Measurements from ENCODE around the gene GNGT2.
A peak's percentile ranks its signal among the peaks of the same experiment; 100 is the strongest.
"Not testable (repeated sequence)": the region's sequence is repeated elsewhere in the genome, so short reads cannot be mapped to it uniquely, and the experiment has no call there.

GNGT2 gene

DNA sequence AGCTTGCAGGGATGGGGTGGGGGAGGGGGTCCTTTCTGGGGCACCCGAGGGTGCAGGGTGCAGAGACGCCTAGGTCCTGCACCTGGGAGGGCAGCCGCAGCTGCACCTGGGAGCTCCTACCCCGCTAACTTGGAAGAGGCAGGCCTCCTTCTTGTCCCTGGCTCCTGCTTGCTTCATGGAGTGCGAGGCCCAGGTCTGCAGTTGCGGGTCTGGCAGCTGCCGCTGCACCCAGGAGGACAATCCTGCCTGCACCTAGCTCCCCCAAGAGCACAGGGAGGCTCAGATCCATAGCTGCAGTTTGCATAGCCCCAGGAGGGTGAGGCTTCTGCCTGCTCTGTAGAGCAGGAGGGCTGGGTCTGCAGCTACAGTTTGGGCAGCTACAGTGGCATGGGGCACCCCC is 26.6 kb downstream of the GNGT2 start:
- in situ Hi-C loops (cut with HindIII; ENCODE audit: low pct_ligation_motif_present, low sequenced_read_pairs): no loop called here
- Histone ChIP-seq H3K27me3 (replicated peaks) (no peaks in the 10 kb centered on the region), H3K36me3 (replicated peaks) (no peaks in the 10 kb centered on the region), H3K4me3 (ENCODE audit: low read depth, low read length) (no peak overlapping the region), H3K27ac (no peak overlapping the region)
- DNase-seq: no peak
- TF ChIP-seq, protein P1, sequence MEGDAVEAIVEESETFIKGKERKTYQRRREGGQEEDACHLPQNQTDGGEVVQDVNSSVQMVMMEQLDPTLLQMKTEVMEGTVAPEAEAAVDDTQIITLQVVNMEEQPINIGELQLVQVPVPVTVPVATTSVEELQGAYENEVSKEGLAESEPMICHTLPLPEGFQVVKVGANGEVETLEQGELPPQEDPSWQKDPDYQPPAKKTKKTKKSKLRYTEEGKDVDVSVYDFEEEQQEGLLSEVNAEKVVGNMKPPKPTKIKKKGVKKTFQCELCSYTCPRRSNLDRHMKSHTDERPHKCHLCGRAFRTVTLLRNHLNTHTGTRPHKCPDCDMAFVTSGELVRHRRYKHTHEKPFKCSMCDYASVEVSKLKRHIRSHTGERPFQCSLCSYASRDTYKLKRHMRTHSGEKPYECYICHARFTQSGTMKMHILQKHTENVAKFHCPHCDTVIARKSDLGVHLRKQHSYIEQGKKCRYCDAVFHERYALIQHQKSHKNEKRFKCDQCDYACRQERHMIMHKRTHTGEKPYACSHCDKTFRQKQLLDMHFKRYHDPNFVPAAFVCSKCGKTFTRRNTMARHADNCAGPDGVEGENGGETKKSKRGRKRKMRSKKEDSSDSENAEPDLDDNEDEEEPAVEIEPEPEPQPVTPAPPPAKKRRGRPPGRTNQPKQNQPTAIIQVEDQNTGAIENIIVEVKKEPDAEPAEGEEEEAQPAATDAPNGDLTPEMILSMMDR (IDR thresholded peaks at IDR 0.05; ENCODE audit: low read depth, low read length, missing control alignments): no peak

DNA sequence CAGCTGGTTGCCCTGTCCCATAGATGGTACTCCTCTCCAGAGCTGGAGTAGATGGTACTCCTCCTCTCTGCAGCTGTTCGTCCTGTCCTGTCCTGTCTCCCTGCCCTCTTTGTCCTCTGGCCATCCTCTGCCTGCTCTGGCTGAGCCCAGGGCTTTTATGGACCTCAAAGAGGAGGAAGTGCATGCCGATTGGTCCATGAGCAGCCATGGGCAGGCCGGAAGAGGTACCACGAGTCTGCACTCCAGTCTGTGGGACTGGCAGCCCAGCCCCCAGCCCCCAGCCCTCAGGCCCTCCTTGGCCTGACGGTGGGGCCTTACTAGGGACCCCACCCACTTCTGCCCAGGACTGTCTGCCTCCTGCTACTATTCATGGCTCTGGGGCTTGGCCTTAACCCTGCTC is 27.0 kb downstream of the GNGT2 start:
- no peaks in the 10 kb centered on the region for H3K36me3 ChIP-seq (replicated peaks)
- no peak overlapping the region for H3K27ac ChIP-seq
- no peak overlapping the region for H3K4me3 ChIP-seq (ENCODE audit: low read depth, low read length)
- in situ Hi-C loops (cut with HindIII; ENCODE audit: low pct_ligation_motif_present, low sequenced_read_pairs): no loop called here
- no peaks in the 10 kb centered on the region for H3K27me3 ChIP-seq (replicated peaks)
- DNase-seq: no peak
- TF ChIP-seq, protein P1 (IDR thresholded peaks at IDR 0.05; ENCODE audit: low read depth, low read length, missing control alignments): no peak

DNA sequence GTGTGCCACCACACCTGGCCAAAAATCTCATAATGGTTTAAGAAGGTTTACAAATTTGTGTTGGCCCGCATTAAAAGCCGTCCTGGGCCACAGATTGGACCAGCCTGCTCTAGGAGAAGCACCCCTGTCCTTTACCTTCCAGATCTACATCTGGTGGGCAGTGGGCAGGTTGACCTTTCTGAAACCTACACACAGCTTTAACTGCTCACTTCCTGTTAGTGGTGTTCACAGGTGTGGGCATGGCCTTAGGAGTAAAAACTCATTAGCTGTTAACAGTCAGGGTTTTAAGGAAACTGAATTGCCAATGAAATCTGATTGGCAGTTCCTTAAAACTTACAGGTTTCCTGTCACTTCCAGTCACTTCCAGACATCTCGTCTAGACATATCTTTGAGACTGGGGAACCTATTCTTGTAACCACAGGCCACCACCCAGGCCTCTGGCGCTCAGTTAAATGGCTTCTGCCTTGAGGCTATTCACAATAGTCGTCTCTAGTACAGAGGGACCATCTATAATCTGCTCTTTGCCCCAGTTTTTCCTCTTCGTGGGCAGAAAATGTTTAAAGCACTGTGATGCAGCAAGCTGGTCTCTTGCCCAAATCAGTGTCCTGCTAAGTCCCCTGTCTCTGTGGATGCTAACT is 29.3 kb downstream of the GNGT2 start:
- H3K36me3 ChIP-seq (replicated peaks): no peaks in the 10 kb centered on the region
- TF ChIP-seq, protein P1 (IDR thresholded peaks at IDR 0.05; ENCODE audit: low read depth, low read length, missing control alignments): no peak
- H3K4me3 ChIP-seq (ENCODE audit: low read depth, low read length): no peak overlapping the region
- in situ Hi-C loops (cut with HindIII; ENCODE audit: low pct_ligation_motif_present, low sequenced_read_pairs): no loop called here
- no peak for DNase-seq
- no peaks in the 10 kb centered on the region for H3K27me3 ChIP-seq (replicated peaks)
- no peak overlapping the region for H3K27ac ChIP-seq

DNA sequence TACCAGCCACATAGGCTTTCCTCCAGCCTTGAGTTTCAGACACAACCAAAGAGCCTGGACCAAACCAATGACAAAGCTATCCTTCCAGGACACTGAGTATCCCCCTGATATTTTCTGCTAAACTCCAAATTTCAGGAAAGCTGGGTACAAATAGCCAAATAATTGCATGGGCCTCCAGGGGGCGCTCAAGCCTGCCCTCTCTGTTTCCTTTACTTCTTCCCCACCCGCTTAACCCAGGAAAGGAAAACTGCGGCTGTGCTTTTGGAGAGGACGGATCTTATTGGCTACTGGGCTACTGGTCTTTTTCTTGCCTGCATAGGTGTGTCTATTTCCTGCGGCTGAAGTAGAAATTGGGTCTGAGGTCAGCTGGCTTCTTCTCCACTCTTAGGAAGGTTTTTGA is 30.1 kb downstream of the GNGT2 start:
- in situ Hi-C loops (cut with HindIII; ENCODE audit: low pct_ligation_motif_present, low sequenced_read_pairs): no loop called here

DNA sequence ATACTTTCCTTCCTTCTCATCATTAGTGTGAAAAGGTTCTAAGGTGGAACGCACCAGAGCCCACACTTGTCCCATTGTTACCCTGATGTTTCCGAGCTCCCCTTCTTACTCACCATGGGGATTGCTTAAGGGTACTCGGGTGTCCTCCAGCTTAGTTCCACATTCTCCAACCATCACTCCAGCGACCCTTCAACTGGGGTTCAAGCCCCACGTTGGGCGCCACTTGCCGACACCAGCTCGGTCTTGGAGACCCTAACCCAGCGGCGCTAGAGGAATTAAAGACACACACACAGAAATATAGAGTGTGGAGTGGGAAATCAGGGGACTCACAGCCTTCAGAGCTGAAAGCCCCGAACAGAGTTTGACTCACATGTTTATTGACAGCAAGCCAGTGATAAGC is 34.4 kb downstream of the GNGT2 start:
- H3K36me3 ChIP-seq (replicated peaks); in situ Hi-C loops (cut with HindIII; ENCODE audit: low pct_ligation_motif_present, low sequenced_read_pairs); H3K27ac ChIP-seq; DNase-seq; H3K4me3 ChIP-seq (ENCODE audit: low read depth, low read length); H3K27me3 ChIP-seq (replicated peaks): not testable (repeated sequence)

More for the DNA sequence above, 30.1 kb downstream of the GNGT2 start:
- Histone ChIP-seq H3K27me3 (replicated peaks) (no peaks in the 10 kb centered on the region), H3K27ac (no peak overlapping the region), H3K4me3 (ENCODE audit: low read depth, low read length) (no peak overlapping the region), H3K36me3 (replicated peaks) (no peaks in the 10 kb centered on the region)
- peak; percentile 48 for DNase-seq
- TF ChIP-seq, protein P1 (IDR thresholded peaks at IDR 0.05; ENCODE audit: low read depth, low read length, missing control alignments): peak; percentile 89

DNA sequence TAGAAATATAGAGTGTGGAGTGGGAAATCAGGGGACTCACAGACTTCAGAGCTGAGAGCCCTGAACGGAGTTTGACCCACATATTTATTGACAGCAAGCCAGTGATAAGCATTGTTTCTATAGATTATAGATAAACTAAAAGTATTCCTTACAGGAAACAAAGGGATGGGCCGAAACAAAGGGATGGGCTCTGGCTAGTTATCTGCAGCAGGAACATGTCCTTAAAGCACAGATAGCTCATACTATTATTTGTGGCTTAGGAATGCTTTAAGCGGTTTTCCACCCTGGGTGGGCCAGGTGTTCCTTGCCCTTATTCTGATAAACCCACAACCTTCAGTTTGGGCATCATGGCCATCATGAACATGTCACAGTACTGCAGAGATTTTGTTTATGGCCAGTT is 39.7 kb downstream of the GNGT2 start:
- H3K27me3 ChIP-seq (replicated peaks); DNase-seq; H3K36me3 ChIP-seq (replicated peaks); in situ Hi-C loops (cut with HindIII; ENCODE audit: low pct_ligation_motif_present, low sequenced_read_pairs); H3K27ac ChIP-seq; H3K4me3 ChIP-seq (ENCODE audit: low read depth, low read length): not testable (repeated sequence)

DNA sequence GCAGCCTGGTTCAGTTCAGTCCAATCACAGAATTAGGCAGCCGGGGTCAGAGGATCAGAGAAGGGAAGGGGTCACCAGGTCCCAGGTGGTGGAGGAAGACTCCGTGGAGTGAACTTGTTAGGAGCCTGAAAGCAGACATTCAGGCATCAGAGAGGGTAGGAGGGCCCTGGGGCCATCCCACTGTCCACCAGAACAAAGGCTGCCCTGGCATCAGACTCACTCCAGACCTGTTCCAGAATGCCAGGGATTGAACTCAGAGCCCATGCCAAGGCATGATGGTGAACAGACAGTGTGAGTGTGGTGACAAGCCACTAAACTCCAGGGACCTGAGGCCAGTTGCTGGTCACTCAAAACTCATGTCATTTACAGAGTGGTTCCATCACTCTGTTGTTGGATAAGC is 40.2 kb downstream of the GNGT2 start:
- Histone ChIP-seq H3K27me3 (replicated peaks) (no peaks in the 10 kb centered on the region), H3K36me3 (replicated peaks) (no peaks in the 10 kb centered on the region), H3K4me3 (ENCODE audit: low read depth, low read length) (no peak overlapping the region), H3K27ac (no peak overlapping the region)
- TF ChIP-seq, protein P1 (IDR thresholded peaks at IDR 0.05; ENCODE audit: low read depth, low read length, missing control alignments): no peak
- DNase-seq: no peak
- in situ Hi-C loops (cut with HindIII; ENCODE audit: low pct_ligation_motif_present, low sequenced_read_pairs): no loop called here
